ENCODE results near the gene PLCXD3.

PLCXD3 gene

GRCh38 chr5:41277476-41278245, 232.7 kb downstream of the PLCXD3 start:
- no peak overlapping the region for H3K4me3 Mint-ChIP-seq
- TF ChIP-seq, protein P1, sequence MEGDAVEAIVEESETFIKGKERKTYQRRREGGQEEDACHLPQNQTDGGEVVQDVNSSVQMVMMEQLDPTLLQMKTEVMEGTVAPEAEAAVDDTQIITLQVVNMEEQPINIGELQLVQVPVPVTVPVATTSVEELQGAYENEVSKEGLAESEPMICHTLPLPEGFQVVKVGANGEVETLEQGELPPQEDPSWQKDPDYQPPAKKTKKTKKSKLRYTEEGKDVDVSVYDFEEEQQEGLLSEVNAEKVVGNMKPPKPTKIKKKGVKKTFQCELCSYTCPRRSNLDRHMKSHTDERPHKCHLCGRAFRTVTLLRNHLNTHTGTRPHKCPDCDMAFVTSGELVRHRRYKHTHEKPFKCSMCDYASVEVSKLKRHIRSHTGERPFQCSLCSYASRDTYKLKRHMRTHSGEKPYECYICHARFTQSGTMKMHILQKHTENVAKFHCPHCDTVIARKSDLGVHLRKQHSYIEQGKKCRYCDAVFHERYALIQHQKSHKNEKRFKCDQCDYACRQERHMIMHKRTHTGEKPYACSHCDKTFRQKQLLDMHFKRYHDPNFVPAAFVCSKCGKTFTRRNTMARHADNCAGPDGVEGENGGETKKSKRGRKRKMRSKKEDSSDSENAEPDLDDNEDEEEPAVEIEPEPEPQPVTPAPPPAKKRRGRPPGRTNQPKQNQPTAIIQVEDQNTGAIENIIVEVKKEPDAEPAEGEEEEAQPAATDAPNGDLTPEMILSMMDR (IDR thresholded peaks at IDR 0.05) = no peak

GRCh38 chr5:41275813-41276512, 234.4 kb downstream of the PLCXD3 start:
- Mint-ChIP-seq H3K36me3 (ENCODE audit: low read depth) (no peaks in the 10 kb centered on the region), H3K9me3 (no peaks in the 10 kb centered on the region), H3K27me3 (ENCODE audit: low read depth, poor library complexity) (peaks cover 3% of the 10 kb centered on the region), H3K27ac (peak overlapping the region; percentile 13), H3K4me1 (peaks cover 45% of the 10 kb centered on the region), H3K4me3 (peak overlapping the region; percentile 0)
- TF ChIP-seq, protein P1 (IDR thresholded peaks at IDR 0.05) = no peak
- no peak for DNase-seq

More at GRCh38 chr5:41277476-41278245, 232.7 kb downstream of the PLCXD3 start:
- peaks cover 62% of the 10 kb centered on the region for H3K4me1 Mint-ChIP-seq
- H3K9me3 Mint-ChIP-seq = no peaks in the 10 kb centered on the region
- H3K27ac Mint-ChIP-seq = peak overlapping the region; percentile 33
- no peak for DNase-seq
- no peaks in the 10 kb centered on the region for H3K36me3 Mint-ChIP-seq (ENCODE audit: low read depth)
- H3K27me3 Mint-ChIP-seq (ENCODE audit: low read depth, poor library complexity) = peaks cover 3% of the 10 kb centered on the region

GRCh38 chr5:41270423-41271251, 239.8 kb downstream of the PLCXD3 start:
- H3K9me3 Mint-ChIP-seq = no peaks in the 10 kb centered on the region
- H3K27me3 Mint-ChIP-seq (ENCODE audit: low read depth, poor library complexity) = peaks cover 3% of the 10 kb centered on the region
- TF ChIP-seq, protein P1 (IDR thresholded peaks at IDR 0.05) = peak; percentile 67
- H3K27ac Mint-ChIP-seq = no peak overlapping the region
- no peak overlapping the region for H3K4me3 Mint-ChIP-seq
- peaks cover 23% of the 10 kb centered on the region for H3K4me1 Mint-ChIP-seq
- DNase-seq = peak; percentile 35
- no peaks in the 10 kb centered on the region for H3K36me3 Mint-ChIP-seq (ENCODE audit: low read depth)

GRCh38 chr5:41268894-41269293, 241.5 kb downstream of the PLCXD3 start:
- no peak overlapping the region for H3K4me3 Mint-ChIP-seq
- TF ChIP-seq, protein P1 (IDR thresholded peaks at IDR 0.05) = no peak
- peaks cover 6% of the 10 kb centered on the region for H3K4me1 Mint-ChIP-seq
- no peak for DNase-seq
- H3K9me3 Mint-ChIP-seq = no peaks in the 10 kb centered on the region
- peaks cover 3% of the 10 kb centered on the region for H3K27me3 Mint-ChIP-seq (ENCODE audit: low read depth, poor library complexity)
- H3K36me3 Mint-ChIP-seq (ENCODE audit: low read depth) = no peaks in the 10 kb centered on the region
- H3K27ac Mint-ChIP-seq = no peak overlapping the region

DNA sequence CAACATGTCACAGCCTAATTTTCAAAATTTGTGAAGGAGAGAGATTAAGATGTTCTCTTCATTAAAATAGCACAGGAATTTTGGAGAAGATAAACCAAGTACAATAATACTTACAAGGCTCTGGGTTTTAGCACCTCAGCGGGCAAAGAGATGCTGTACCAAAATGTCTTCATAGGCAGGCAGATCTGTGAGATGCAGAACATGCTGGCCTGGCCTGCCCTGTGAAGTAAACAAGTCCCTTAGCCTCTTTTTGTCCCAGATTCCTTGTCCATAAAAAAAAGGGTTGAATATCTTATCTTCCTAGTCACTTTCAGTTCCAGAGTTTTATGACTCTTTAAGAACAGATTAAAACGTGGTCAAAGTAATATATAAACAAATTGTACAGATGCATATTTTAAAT, 244.0 kb downstream of the PLCXD3 start:
- H3K9me3 Mint-ChIP-seq = no peaks in the 10 kb centered on the region
- H3K4me3 Mint-ChIP-seq = no peak overlapping the region
- peaks cover 3% of the 10 kb centered on the region for H3K27me3 Mint-ChIP-seq (ENCODE audit: low read depth, poor library complexity)
- H3K36me3 Mint-ChIP-seq (ENCODE audit: low read depth) = no peaks in the 10 kb centered on the region
- peaks cover 4% of the 10 kb centered on the region for H3K4me1 Mint-ChIP-seq
- no peak for DNase-seq
- TF ChIP-seq, protein P1 (IDR thresholded peaks at IDR 0.05) = no peak
- no peak overlapping the region for H3K27ac Mint-ChIP-seq

Data from nephron progenitor cell (in vitro differentiated cells).